HL-60 (cell line): ENCODE data around the gene CDK12.

Experiments
- POLR2AphosphoS5 ChIP-seq: IDR thresholded peaks from 2 replicates; pipeline ENCODE4 v1.6.1; 2012; ENCODE audit warnings: low read depth
- REST ChIP-seq: IDR thresholded peaks from 2 replicates; pipeline ENCODE4 v1.6.1; 2012; ENCODE audit warnings: low read depth; ENCODE audit not compliant: insufficient replicate concordance
- SPI1 ChIP-seq: IDR thresholded peaks from 2 replicates; pipeline ENCODE4 v1.6.1; 2012; ENCODE audit warnings: low read depth, mild to moderate bottlenecking, borderline replicate concordance
- TF ChIP-seq, protein P1 (sequence below): IDR thresholded peaks from one replicate; pipeline ENCODE4 v1.5.1; 2011; ENCODE audit warnings: low read length, control low read depth, inconsistent platforms; ENCODE audit not compliant: insufficient read depth

- TF ChIP-seq, protein P1, sequence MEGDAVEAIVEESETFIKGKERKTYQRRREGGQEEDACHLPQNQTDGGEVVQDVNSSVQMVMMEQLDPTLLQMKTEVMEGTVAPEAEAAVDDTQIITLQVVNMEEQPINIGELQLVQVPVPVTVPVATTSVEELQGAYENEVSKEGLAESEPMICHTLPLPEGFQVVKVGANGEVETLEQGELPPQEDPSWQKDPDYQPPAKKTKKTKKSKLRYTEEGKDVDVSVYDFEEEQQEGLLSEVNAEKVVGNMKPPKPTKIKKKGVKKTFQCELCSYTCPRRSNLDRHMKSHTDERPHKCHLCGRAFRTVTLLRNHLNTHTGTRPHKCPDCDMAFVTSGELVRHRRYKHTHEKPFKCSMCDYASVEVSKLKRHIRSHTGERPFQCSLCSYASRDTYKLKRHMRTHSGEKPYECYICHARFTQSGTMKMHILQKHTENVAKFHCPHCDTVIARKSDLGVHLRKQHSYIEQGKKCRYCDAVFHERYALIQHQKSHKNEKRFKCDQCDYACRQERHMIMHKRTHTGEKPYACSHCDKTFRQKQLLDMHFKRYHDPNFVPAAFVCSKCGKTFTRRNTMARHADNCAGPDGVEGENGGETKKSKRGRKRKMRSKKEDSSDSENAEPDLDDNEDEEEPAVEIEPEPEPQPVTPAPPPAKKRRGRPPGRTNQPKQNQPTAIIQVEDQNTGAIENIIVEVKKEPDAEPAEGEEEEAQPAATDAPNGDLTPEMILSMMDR, result no peak
- TF ChIP-seq POLR2AphosphoS5, result no peak
- TF ChIP-seq SPI1, result no peak
- TF ChIP-seq REST, result no peak
These were observed 11.2 kb upstream of the CDK12 start for GRCh38 chr17:39450051-39450450.
